Fibroblast of the aortic adventitia (primary cell): ENCODE data around the gene ADAD1. TPM values are rescaled to one million over a fixed set of nuclear protein-coding genes. Genes with fewer than 3 reads are reported as not detected.

Experiments used
- DNase-seq: peaks from one replicate; pipeline ENCODE4 v3.0.0-alpha.2; 2010; ENCODE audit warnings: low read depth
- H3K4me3 ChIP-seq: 2 replicates; pipeline ENCODE4 v1.5.1; 2011; ENCODE audit warnings: low read depth, mild to moderate bottlenecking, control low read depth, low read length, moderate library complexity
- CTCF ChIP-seq: IDR thresholded peaks from 2 replicates; pipeline ENCODE4 v1.5.1; 2011; ENCODE audit warnings: mild to moderate bottlenecking, low read length, control low read depth, inconsistent platforms; ENCODE audit not compliant: insufficient read depth
- total RNA-seq: library from RNA; depleted of rRNA; stranded (reverse); fragments of >200 nt; gene quantifications from 2 replicates; pipeline ENCODE4 v1.2.3, GENCODE V29; 2012; ENCODE audit warnings: low replicate concordance

Gene ADAD1
- total RNA-seq, 1 donor = not detected

GRCh38 chr4:122476126-122476525 lies 97.3 kb downstream of the ADAD1 start:
- no peak for DNase-seq
- no peak for TF ChIP-seq CTCF
- H3K4me3 ChIP-seq = no peak overlapping the region

GRCh38 chr4:122476745-122477144 lies 97.9 kb downstream of the ADAD1 start:
- DNase-seq = no peak
- TF ChIP-seq CTCF = no peak
- no peak overlapping the region for H3K4me3 ChIP-seq

Other genes starting within 250 kb of the ADAD1 start
- 117 and 132 TPM in 2 replicates for gene BLTP1, start 226.7 kb upstream of the ADAD1 start, total RNA-seq
- gene IL2, start 77.7 kb downstream of the ADAD1 start, total RNA-seq = not detected in 2 replicates
- gene IL21, start 242.1 kb downstream of the ADAD1 start, total RNA-seq = not detected in 2 replicates